Activated CD8-positive, alpha-beta T cell treated with anti-CD3 and anti-CD28 coated beads for 36 hours (primary cell): ENCODE results near the gene HEXIM1. TPM values are rescaled to one million over a fixed set of nuclear protein-coding genes. Genes with fewer than 3 reads are reported as not detected.

ENCODE experiments used
- ATAC-seq: fragments of 200-7000 bp; cut with Tn5 transposase; one replicate; pipeline ENCODE4 v1.10.0; 2021; ENCODE audit warnings: mild to moderate bottlenecking, moderate library complexity
- CTCF ChIA-PET: fragments of 350-600 bp; sonication (Branson Sonifier 250); formaldehyde crosslinking; loops from one replicate; lab custom pipeline; 2021; ENCODE audit warnings: antibody characterized with exemption; lab: Charles Lee
- POLR2A ChIA-PET: fragments of 350-600 bp; sonication (Branson Sonifier 250); formaldehyde crosslinking; loops from one replicate; lab custom pipeline; 2021; ENCODE audit warnings: antibody characterized with exemption; lab: Charles Lee
- DNase-seq: peaks from one replicate; pipeline ENCODE4 v3.0.0-alpha.2; 2020
- H3K27ac Mint-ChIP-seq: one replicate; pipeline ENCODE4 v1.8.0; 2021; ENCODE audit warnings: mild to moderate bottlenecking, mixed read lengths
- H3K27me3 Mint-ChIP-seq: one replicate; pipeline ENCODE4 v1.8.0; 2021; ENCODE audit warnings: mixed read lengths
- H3K36me3 Mint-ChIP-seq: one replicate; pipeline ENCODE4 v1.8.0; 2021; ENCODE audit warnings: low read depth, mixed read lengths
- H3K4me1 Mint-ChIP-seq: one replicate; pipeline ENCODE4 v1.8.0; 2021; ENCODE audit warnings: low read depth, mixed read lengths
- H3K4me3 Mint-ChIP-seq: one replicate; pipeline ENCODE4 v1.8.0; 2021; ENCODE audit warnings: mild to moderate bottlenecking, moderate library complexity, mixed read lengths
- H3K9me3 Mint-ChIP-seq: one replicate; pipeline ENCODE4 v1.8.0; 2021; ENCODE audit warnings: mixed read lengths
- intact Hi-C: fragments of 100-400 bp; cut with micrococcal nuclease; formaldehyde crosslinking; loops from one replicate; pipeline ENCODE4 v1.10.0; 2022
- total RNA-seq, 2 experiments: library from RNA; stranded (reverse); gene quantifications; one replicate each; pipeline ENCODE4 v1.2.3, GENCODE V29; 2021
- TF ChIP-seq, protein P1 (sequence below): fragments of 200-600 bp; IDR thresholded peaks from one replicate; pipeline ENCODE4 v1.8.0; 2022; ENCODE audit warnings: antibody characterized with exemption, mild to moderate bottlenecking

The HEXIM1 gene
- total RNA-seq, 2 experiments from 2014 or later: 22.6 to 23.5 TPM

- H3K9me3 Mint-ChIP-seq: no peaks in the 10 kb centered on the region
- H3K4me3 Mint-ChIP-seq: no peak overlapping the region
- CTCF ChIA-PET: interaction anchor here (1.8 kb wide), 1 partner anchor 9 kb away, joined by 7 read pairs; no protein-coding TSS in a partner anchor
- TF ChIP-seq, protein P1, sequence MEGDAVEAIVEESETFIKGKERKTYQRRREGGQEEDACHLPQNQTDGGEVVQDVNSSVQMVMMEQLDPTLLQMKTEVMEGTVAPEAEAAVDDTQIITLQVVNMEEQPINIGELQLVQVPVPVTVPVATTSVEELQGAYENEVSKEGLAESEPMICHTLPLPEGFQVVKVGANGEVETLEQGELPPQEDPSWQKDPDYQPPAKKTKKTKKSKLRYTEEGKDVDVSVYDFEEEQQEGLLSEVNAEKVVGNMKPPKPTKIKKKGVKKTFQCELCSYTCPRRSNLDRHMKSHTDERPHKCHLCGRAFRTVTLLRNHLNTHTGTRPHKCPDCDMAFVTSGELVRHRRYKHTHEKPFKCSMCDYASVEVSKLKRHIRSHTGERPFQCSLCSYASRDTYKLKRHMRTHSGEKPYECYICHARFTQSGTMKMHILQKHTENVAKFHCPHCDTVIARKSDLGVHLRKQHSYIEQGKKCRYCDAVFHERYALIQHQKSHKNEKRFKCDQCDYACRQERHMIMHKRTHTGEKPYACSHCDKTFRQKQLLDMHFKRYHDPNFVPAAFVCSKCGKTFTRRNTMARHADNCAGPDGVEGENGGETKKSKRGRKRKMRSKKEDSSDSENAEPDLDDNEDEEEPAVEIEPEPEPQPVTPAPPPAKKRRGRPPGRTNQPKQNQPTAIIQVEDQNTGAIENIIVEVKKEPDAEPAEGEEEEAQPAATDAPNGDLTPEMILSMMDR: no peak
- H3K36me3 Mint-ChIP-seq: peaks cover 20% of the 10 kb centered on the region
- ATAC-seq (no peak), DNase-seq (no peak)
- POLR2A ChIA-PET: interaction anchor here (0.5 to 1.2 kb wide), 2 partner anchors 9 to 53 kb away, joined by 3 read pairs; no protein-coding TSS in a partner anchor
- H3K4me1 Mint-ChIP-seq: no peaks in the 10 kb centered on the region
- no peak overlapping the region for H3K27ac Mint-ChIP-seq
- no peaks in the 10 kb centered on the region for H3K27me3 Mint-ChIP-seq
- intact Hi-C loops: no loop called here
These were observed 40.2 kb upstream of the HEXIM1 start for GRCh38 chr17:45108051-45108450.

DNA sequence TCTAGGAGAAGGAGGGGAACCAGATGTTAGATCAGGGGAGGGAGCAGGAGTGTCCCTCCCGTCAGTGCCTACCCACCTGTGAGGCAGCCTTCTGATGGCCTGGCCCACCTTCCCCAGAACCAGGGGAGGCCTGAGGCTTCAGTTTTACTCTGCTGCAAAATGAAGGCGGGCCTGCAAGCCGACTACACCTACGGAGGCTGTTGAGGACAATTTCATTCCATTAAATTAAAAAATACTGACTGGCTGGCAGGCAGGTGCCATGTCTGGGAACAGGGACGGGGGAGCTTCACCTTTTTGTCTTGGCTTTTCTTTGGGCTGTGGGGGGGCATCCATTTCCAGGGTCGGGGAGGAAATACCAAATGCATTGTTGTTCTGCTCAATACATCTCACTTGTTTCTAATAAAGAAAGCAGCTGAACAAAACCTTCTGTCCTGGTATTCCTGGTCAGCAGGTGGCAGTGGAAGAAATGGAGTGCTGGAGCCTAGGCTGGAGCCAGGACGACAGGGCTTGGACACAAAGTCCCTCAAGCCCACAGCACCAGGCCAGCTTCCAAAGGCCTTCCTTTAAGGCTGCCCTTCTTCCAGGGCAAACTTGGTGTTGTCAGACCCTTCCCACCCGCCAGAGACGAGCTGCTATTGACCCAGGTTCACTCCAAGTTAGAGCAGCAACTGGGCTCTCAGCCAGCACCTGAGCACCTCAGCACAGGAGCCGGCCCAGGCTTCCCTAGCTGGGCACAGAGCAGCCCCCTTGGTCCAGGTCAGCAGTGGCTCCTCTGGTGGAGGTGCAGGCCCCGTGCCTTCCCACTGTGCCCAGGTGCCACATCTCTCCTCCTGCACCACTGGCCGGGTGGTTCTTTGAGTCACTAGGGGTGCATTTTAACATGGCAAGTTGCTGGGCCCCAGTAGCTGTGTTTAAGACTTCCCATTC, 39.4 kb upstream of the HEXIM1 start:
- Mint-ChIP-seq H3K27ac (no peak overlapping the region), H3K36me3 (peaks cover 14% of the 10 kb centered on the region), H3K27me3 (no peaks in the 10 kb centered on the region), H3K4me1 (no peaks in the 10 kb centered on the region), H3K4me3 (no peak overlapping the region), H3K9me3 (no peaks in the 10 kb centered on the region)
- intact Hi-C loops: no loop called here
- DNase-seq (no peak), ATAC-seq (no peak)
- CTCF ChIA-PET: interaction anchor here (1.2 to 1.8 kb wide), 2 partner anchors 9 to 26 kb away, joined by 6 to 7 read pairs; partner anchors contain the start of gene ACBD4
- POLR2A ChIA-PET: interaction anchor here (0.6 to 1.5 kb wide), 5 partner anchors 8 to 159 kb away, joined by 3 to 4 read pairs (median 3); no protein-coding TSS in a partner anchor
- TF ChIP-seq, protein P1: no peak

GRCh38 chr17:45110676-45111611, 37.3 kb upstream of the HEXIM1 start:
- Mint-ChIP-seq H3K4me3 (no peak overlapping the region), H3K36me3 (peaks cover 4% of the 10 kb centered on the region), H3K27me3 (no peaks in the 10 kb centered on the region), H3K27ac (no peak overlapping the region), H3K4me1 (no peaks in the 10 kb centered on the region), H3K9me3 (no peaks in the 10 kb centered on the region)
- intact Hi-C loops: no loop called here
- ChIA-PET POLR2A (interaction anchor here (1.5 kb wide), 1 partner anchor 38 kb away, joined by 3 read pairs; no protein-coding TSS in a partner anchor), CTCF (interaction anchor here (1.3 kb wide), 1 partner anchor 190 kb away, joined by 3 read pairs; no protein-coding TSS in a partner anchor)
- TF ChIP-seq, protein P1: no peak
- no peak for DNase-seq
- no peak for ATAC-seq

GRCh38 chr17:45111850-45112249, 36.4 kb upstream of the HEXIM1 start:
- ATAC-seq: no peak
- TF ChIP-seq, protein P1: no peak
- no peak for DNase-seq
- ChIA-PET CTCF (interaction anchor here (1.3 kb wide), 1 partner anchor 191 kb away, joined by 3 read pairs; no protein-coding TSS in a partner anchor), POLR2A (interaction anchor here (1.0 kb wide), 1 partner anchor 37 kb away, joined by 3 read pairs; no protein-coding TSS in a partner anchor)
- Mint-ChIP-seq H3K4me1 (no peaks in the 10 kb centered on the region), H3K27ac (no peak overlapping the region), H3K27me3 (no peaks in the 10 kb centered on the region), H3K4me3 (no peak overlapping the region), H3K36me3 (peaks cover 1% of the 10 kb centered on the region), H3K9me3 (no peaks in the 10 kb centered on the region)
- intact Hi-C loops: no loop called here
